ENCODE measurements around the gene ATP7B. TPM values are rescaled to one million over a fixed set of nuclear protein-coding genes. Genes with fewer than 3 reads are reported as not detected.
"Not testable (repeated sequence)": the region's sequence is repeated elsewhere in the genome, so short reads cannot be mapped to it uniquely, and the experiment has no call there.

The ATP7B gene
- total RNA-seq, 2 experiments from 2014 or later = 0.85 to 1.2 TPM

DNA sequence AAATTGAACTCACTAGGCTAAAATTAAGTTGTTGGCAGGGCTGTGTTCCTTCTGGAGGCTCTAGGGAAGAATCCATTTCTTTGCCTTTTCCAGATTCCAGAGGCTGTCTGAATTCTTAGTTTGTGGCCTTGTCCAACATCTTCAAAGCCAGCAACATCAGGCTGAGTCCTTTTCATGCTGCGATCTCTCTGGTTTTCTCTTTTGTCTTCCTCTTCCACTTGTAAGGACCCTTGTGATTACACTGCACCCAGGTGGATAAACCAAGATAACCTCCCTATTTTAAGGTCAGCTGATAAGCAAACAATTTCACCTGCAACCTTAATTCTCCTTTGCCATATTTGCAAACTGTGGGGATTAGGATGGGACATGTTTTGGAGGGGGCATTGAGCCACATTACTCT is 24.8 kb upstream of the ATP7B start:
- Histone ChIP-seq H3K4me3 (ENCODE audit: low read length) (no peak overlapping the region), H3K27ac (ENCODE audit: low read depth in 1 of 2, low read length in 2 of 2) (no peak overlapping the region), H3K27me3 (ENCODE audit: control insufficient read depth in 1 of 2, insufficient read depth in 2 of 2, low read length in 2 of 2) (no peaks in the 10 kb centered on the region), H3K4me1 (ENCODE audit: insufficient read depth, low read length) (no peaks in the 10 kb centered on the region), H3K9me3 (ENCODE audit: control insufficient read depth in 1 of 2, insufficient read depth in 1 of 2, low read length in 2 of 2) (no peaks in the 10 kb centered on the region), H3K36me3 (ENCODE audit: insufficient read depth, low read length) (no peaks in the 10 kb centered on the region)
- Mint-ChIP-seq H3K27ac (no peak overlapping the region), H3K27me3 (no peaks in the 10 kb centered on the region), H3K36me3 (ENCODE audit: low read depth) (peaks cover 30% of the 10 kb centered on the region), H3K4me3 (no peak overlapping the region), H3K9me3 (peaks cover 3% of the 10 kb centered on the region), H3K4me1 (ENCODE audit: low read depth) (peaks cover 5% of the 10 kb centered on the region)
- DNase-seq (no peak), ATAC-seq (ENCODE audit: poor library complexity) (no peak)
- TF ChIP-seq, protein P1, sequence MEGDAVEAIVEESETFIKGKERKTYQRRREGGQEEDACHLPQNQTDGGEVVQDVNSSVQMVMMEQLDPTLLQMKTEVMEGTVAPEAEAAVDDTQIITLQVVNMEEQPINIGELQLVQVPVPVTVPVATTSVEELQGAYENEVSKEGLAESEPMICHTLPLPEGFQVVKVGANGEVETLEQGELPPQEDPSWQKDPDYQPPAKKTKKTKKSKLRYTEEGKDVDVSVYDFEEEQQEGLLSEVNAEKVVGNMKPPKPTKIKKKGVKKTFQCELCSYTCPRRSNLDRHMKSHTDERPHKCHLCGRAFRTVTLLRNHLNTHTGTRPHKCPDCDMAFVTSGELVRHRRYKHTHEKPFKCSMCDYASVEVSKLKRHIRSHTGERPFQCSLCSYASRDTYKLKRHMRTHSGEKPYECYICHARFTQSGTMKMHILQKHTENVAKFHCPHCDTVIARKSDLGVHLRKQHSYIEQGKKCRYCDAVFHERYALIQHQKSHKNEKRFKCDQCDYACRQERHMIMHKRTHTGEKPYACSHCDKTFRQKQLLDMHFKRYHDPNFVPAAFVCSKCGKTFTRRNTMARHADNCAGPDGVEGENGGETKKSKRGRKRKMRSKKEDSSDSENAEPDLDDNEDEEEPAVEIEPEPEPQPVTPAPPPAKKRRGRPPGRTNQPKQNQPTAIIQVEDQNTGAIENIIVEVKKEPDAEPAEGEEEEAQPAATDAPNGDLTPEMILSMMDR (IDR thresholded peaks at IDR 0.05) = no peak
- ChIA-PET POLR2A (no interaction called here), CTCF (no interaction called here)
- intact Hi-C loops (cut with DNase I, micrococcal nuclease) = no loop called here

DNA sequence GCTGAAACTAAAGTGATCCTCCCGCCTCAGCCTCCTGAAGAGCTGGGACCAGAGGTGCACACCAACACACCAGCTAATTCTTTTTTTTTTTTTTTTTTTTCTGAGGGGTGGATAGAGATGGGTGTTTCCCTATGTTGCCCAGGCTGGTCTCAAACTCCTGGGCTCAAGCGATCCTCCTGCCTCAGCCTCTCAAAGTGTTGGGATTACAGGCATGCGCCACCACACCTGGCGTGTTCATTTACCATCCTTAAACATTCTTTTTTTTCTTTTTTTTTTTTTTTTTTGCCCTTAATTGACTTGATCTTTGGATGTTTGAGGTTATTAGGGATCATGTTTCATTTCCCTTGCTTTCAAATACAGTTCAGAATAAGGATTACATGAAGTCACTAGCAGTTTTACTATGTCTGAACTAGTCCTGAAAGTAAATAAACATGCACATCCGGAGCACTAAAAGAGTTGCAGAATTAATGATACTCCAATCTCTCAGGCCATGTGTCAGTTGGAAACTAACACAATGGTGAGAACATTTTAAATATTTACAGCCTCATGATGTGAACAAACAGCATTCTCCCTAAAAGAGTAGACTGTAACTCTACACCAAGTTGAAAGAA is 23.5 kb upstream of the ATP7B start:
- H3K9me3 Mint-ChIP-seq = no peaks in the 10 kb centered on the region
- Histone ChIP-seq H3K27me3 (ENCODE audit: control insufficient read depth in 1 of 2, insufficient read depth in 2 of 2, low read length in 2 of 2) (no peaks in the 10 kb centered on the region), H3K36me3 (ENCODE audit: insufficient read depth, low read length) (no peaks in the 10 kb centered on the region), H3K27ac (ENCODE audit: low read depth in 1 of 2, low read length in 2 of 2) (no peak overlapping the region), H3K4me1 (ENCODE audit: insufficient read depth, low read length) (no peaks in the 10 kb centered on the region), H3K9me3 (ENCODE audit: control insufficient read depth in 1 of 2, insufficient read depth in 1 of 2, low read length in 2 of 2) (peaks cover 0 to 3% of the 10 kb centered on the region in 2 experiments), H3K4me3 (ENCODE audit: low read length) (no peak overlapping the region)
- CTCF ChIA-PET = no interaction called here
- POLR2A ChIA-PET = no interaction called here
- DNase-seq (no peak), ATAC-seq (ENCODE audit: poor library complexity) (no peak)
- peaks cover 12% of the 10 kb centered on the region for H3K4me1 Mint-ChIP-seq (ENCODE audit: low read depth)
- H3K4me3 Mint-ChIP-seq = no peak overlapping the region
- intact Hi-C loops (cut with DNase I, micrococcal nuclease) = no loop called here
- TF ChIP-seq, protein P1 (IDR thresholded peaks at IDR 0.05) = no peak
- no peak overlapping the region for H3K27ac Mint-ChIP-seq
- H3K27me3 Mint-ChIP-seq = no peaks in the 10 kb centered on the region
- H3K36me3 Mint-ChIP-seq (ENCODE audit: low read depth) = peaks cover 33% of the 10 kb centered on the region

DNA sequence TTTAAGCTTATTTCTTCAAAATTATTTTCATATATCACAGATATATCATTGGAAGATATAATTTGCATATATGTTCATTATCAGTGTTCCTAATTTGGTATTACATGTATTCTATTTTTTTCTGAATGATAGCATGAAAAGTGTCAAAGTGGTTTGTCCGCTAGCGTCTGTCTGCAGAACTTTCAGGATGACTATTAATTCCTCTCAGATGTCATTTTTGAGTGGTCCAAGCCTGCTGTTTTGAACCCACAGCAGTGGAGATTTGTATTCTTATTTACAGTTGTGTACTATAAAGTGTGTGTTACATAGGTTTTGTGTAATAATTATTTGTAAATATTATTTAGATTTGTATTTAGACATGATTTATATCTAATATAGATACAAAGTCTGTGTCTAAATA is 21.8 kb upstream of the ATP7B start:
- Mint-ChIP-seq H3K27ac (no peak overlapping the region), H3K9me3 (no peaks in the 10 kb centered on the region), H3K4me1 (ENCODE audit: low read depth) (peaks cover 18% of the 10 kb centered on the region), H3K4me3 (no peak overlapping the region), H3K27me3 (no peaks in the 10 kb centered on the region), H3K36me3 (ENCODE audit: low read depth) (peaks cover 35% of the 10 kb centered on the region)
- Histone ChIP-seq H3K4me1 (ENCODE audit: insufficient read depth, low read length) (no peaks in the 10 kb centered on the region), H3K4me3 (ENCODE audit: low read length) (no peak overlapping the region), H3K27ac (ENCODE audit: low read depth in 1 of 2, low read length in 2 of 2) (no peak overlapping the region), H3K36me3 (ENCODE audit: insufficient read depth, low read length) (peaks cover 10% of the 10 kb centered on the region), H3K27me3 (ENCODE audit: control insufficient read depth in 1 of 2, insufficient read depth in 2 of 2, low read length in 2 of 2) (no peaks in the 10 kb centered on the region), H3K9me3 (ENCODE audit: control insufficient read depth in 1 of 2, insufficient read depth in 1 of 2, low read length in 2 of 2) (peaks cover 0 to 7% of the 10 kb centered on the region in 2 experiments)
- TF ChIP-seq, protein P1 (IDR thresholded peaks at IDR 0.05) = no peak
- CTCF ChIA-PET = interaction anchor here (1.2 kb wide), 1 partner anchor 32 kb away, joined by 5 read pairs; no protein-coding TSS in a partner anchor
- POLR2A ChIA-PET = interaction anchor here (1.0 kb wide), 1 partner anchor 95 kb away, joined by 3 read pairs; no protein-coding TSS in a partner anchor
- intact Hi-C loops (cut with DNase I, micrococcal nuclease) = no loop called here
- DNase-seq (no peak), ATAC-seq (ENCODE audit: poor library complexity) (no peak)

DNA sequence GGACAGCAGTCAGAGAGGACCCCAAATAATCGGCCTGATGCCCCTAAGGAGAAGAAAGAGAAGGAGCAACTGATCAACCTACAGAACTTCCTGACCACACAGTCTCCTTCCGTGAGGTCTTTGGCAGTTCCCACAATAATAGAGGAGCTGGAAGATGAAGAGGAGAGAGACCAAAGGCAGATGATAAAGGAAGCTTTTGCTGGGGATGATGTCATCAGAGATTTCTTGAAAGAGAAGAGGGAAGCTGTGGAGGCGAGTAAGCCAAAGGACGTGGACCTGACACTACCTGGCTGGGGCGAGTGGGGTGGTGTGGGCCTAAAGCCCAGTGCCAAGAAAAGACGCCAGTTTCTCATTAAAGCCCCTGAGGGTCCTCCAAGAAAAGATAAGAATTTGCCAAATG is 19.2 kb upstream of the ATP7B start:
- H3K27ac Mint-ChIP-seq; H3K27me3 ChIP-seq (ENCODE audit: control insufficient read depth in 1 of 2, insufficient read depth in 2 of 2, low read length in 2 of 2); DNase-seq; H3K4me1 ChIP-seq (ENCODE audit: insufficient read depth, low read length); ATAC-seq (ENCODE audit: poor library complexity); H3K4me3 ChIP-seq (ENCODE audit: low read length); intact Hi-C loops (cut with DNase I, micrococcal nuclease); H3K9me3 ChIP-seq (ENCODE audit: control insufficient read depth in 1 of 2, insufficient read depth in 1 of 2, low read length in 2 of 2); CTCF ChIA-PET; H3K27ac ChIP-seq (ENCODE audit: low read depth in 1 of 2, low read length in 2 of 2); POLR2A ChIA-PET; H3K9me3 Mint-ChIP-seq; H3K27me3 Mint-ChIP-seq; H3K4me3 Mint-ChIP-seq: not testable (repeated sequence)
- H3K36me3 ChIP-seq (ENCODE audit: insufficient read depth, low read length) = peaks cover 26% of the 10 kb centered on the region
- Mint-ChIP-seq H3K36me3 (ENCODE audit: low read depth) (peaks cover 58% of the 10 kb centered on the region), H3K4me1 (ENCODE audit: low read depth) (peaks cover 34% of the 10 kb centered on the region)

Measured in CD4-positive, alpha-beta T cell (primary cell).